ENCODE results near the gene SEMA6A.

DNA sequence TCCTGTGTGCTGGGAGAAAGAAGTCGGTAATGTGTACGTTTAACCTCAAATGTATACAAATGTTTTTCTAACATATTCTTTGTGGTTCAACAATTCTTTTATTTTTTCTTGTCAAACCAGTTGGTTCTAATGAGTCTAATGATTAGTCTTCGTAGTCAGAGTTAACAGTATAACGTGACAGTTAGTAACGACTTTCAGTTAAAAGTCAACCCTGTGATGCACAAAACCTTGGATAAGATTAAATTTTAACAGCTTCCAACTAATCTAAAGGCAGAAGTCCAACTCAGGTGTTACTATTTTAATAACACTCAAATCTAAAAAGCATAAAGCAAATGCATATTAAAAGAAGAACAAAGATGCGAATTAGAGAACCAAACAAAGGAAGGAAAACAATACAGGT lies 47.0 kb downstream of the SEMA6A start:
- TF ChIP-seq PURB (CRISPR knock-in tag; IDR thresholded peaks at IDR 0.05; ENCODE audit: low read depth) (no peak), POLR2A (conservative IDR thresholded peaks at IDR 0.05) (no peak), POLR2AphosphoS5 (IDR thresholded peaks at IDR 0.05; ENCODE audit: control insufficient read depth, insufficient read depth, low read depth, low read length) (no peak)
- TF ChIP-seq, protein P1, sequence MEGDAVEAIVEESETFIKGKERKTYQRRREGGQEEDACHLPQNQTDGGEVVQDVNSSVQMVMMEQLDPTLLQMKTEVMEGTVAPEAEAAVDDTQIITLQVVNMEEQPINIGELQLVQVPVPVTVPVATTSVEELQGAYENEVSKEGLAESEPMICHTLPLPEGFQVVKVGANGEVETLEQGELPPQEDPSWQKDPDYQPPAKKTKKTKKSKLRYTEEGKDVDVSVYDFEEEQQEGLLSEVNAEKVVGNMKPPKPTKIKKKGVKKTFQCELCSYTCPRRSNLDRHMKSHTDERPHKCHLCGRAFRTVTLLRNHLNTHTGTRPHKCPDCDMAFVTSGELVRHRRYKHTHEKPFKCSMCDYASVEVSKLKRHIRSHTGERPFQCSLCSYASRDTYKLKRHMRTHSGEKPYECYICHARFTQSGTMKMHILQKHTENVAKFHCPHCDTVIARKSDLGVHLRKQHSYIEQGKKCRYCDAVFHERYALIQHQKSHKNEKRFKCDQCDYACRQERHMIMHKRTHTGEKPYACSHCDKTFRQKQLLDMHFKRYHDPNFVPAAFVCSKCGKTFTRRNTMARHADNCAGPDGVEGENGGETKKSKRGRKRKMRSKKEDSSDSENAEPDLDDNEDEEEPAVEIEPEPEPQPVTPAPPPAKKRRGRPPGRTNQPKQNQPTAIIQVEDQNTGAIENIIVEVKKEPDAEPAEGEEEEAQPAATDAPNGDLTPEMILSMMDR (IDR thresholded peaks at IDR 0.05 in 2 of 3, conservative IDR thresholded peaks at IDR 0.05 in 1 of 3; ENCODE audit: insufficient read depth in 2 of 3, low read depth in 1 of 3, low read length in 3 of 3), result no peak
- TF ChIP-seq, protein P2, sequence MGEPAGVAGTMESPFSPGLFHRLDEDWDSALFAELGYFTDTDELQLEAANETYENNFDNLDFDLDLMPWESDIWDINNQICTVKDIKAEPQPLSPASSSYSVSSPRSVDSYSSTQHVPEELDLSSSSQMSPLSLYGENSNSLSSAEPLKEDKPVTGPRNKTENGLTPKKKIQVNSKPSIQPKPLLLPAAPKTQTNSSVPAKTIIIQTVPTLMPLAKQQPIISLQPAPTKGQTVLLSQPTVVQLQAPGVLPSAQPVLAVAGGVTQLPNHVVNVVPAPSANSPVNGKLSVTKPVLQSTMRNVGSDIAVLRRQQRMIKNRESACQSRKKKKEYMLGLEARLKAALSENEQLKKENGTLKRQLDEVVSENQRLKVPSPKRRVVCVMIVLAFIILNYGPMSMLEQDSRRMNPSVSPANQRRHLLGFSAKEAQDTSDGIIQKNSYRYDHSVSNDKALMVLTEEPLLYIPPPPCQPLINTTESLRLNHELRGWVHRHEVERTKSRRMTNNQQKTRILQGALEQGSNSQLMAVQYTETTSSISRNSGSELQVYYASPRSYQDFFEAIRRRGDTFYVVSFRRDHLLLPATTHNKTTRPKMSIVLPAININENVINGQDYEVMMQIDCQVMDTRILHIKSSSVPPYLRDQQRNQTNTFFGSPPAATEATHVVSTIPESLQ (CRISPR knock-in tag; IDR thresholded peaks at IDR 0.05), result no peak

Data from K562 (cell line).